ENCODE results near the gene GNMT.
A peak's percentile ranks its signal among the peaks of the same experiment; 100 is the strongest.
"Not testable (repeated sequence)": the region's sequence is repeated elsewhere in the genome, so short reads cannot be mapped to it uniquely, and the experiment has no call there.

Gene GNMT

DNA sequence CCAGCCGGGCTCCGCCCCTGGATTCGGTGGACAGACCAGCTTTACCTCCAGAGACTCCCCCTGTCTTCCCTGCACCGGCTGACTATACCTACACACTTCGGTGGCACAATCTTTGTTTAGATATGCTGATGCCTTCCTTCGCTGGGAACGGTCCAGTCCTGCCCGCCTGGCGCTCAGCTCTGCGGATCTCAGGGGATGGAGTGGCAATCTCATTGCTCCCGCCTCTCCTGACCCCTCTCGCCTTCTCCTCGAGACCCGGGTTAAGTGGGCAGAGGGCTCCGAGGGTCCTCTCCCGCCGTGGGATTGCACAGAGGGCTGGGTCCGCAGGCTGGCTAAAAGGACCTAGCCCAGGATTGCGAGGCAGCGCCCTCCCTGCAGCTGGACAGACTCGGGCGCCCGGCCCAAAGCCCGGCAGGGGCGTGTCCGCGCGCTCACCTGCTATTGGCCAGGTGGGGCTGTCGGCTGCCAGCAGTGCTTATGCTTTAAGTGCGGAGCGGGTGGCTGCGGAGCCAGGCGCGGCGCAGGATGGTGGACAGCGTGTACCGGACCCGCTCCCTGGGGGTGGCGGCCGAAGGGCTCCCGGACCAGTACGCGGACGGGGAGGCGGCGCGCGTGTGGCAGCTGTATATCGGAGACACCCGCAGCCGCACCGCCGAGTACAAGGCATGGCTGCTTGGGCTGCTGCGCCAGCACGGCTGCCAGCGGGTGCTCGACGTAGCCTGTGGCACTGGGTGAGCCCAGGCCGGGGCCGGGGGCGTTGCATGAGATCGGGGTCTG is at the start of gene GNMT:
TSS of gene GNMT (plus strand) at position 512 of the 777 bp plus-strand sequence. CDS start at position 526, 14 bp downstream.
- peak; percentile 46 for DNase-seq

DNA sequence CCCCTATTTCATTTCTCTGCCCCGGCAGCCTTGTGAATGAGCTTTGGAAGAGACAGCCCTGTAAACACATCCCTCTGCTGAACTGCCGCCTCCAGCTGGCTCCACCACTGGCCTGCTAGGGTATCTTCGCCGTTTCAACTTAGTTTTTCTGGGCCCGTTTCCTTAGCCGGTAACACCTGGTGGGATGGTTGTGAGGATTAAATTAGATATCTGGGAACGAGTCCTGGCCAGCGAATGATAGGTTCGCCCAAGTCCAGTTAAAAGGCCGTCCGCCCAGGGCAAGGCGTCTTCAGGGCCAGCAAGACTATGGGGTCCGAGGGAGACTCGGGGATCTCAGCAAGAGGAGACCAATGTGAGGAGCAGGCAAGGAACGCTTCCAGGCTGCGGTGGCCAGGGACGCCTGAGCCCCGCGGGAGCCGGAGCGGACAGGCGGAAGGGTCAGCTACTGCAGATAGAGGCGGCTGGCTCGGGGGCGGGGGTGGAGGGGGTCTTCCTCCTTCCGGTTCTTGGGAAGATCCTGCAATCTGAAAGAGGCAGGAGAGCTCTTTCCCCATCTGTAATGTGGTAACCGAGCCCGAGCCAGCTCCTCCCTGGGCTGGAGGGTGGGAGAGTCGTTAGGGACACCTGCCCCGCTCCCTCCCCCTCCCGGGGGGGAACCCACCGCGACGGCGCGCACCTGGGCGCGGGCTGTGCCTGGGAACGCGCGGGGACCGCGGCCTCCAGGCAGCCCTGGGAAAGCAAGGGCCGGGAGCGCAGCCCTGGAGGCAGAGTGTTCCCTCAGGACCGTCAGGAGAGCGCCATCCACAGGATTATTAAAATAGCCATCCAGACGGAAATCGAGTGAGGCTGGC is 49.2 kb upstream of the GNMT start:
- DNase-seq, result no peak

DNA sequence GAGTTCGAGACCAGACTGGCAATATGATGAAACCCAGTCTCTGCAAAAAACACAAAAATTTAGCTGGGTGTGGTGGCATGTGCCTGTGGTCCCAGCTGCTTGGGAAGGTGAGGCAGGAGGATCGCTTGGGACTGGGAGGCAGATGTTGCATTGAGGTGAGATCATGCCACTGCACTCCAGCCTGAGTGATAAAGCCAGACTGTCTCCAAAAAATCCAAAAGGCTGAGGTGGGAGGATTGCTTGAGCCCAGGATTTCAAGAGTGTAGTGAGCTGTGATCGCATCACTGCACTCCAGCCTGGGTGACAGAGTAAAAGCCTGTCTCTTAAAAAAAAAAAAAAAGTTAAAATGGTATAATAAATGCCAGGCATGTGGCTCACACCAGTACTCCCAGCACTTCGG is 46.0 kb upstream of the GNMT start:
- DNase-seq, result no peak

DNA sequence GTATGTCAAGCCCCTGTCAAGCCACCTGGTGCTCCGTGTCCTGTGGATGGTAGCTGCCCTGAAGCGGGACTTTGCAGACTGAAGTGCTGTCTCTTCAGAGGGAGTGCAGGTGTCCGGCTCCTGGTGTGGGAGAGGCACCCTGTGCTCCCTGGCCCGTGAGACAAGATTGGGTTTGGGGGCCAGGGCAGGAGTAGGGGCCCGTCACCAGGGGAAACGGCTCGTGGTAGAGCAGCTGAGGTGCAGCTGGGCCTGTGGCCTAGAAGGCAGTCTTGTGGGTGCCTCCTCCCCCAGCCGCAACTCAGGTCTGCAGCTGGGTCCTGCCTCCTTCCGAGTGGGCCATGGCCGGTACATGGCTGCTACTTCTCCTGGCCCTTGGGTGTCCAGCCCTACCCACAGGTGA is 44.8 kb upstream of the GNMT start, which contains the start of gene PTCRA:
TSS of gene PTCRA (plus strand) at position 322 of the 400 bp plus-strand sequence. CDS start at position 339, 17 bp downstream.
- DNase-seq, result no peak

DNA sequence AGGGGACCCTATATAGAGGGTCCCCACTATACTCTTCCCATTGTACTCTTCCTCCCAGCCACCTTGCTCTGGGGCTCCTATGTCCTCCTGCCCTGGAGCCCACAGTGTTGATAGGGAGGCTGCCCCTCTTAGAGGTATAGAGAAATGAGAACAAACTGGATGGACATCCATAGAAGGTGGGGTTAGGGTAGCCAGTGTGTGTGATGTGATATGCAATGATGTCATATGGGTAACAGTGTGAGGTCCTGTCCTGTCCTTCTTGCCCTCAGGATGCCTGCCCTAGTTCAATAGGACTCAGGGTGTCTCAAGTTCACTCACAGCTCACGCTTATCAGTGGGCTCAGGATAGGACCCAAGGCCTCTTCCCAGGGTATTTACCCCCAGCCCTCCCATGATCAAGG is 44.3 kb upstream of the GNMT start:
- no peak for DNase-seq

DNA sequence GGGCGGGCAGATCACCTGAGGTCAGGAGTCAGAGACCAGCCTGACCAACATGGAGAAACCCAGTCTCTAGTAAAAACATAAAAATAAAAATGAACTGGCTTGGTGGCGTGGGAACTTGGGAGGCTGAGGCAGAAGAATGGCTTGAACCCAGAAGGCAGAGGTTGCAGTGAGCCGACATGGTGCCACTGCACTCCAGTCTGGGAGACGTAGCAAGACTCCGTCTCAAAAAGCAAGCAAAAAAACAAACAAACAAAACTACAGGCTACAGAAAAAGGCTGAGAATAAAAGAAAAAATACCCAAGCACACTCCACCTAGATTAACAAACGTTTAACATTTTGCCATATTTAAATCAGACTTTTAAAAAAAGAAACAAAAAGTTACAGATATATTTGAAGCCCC is 38.8 kb upstream of the GNMT start:
- DNase-seq, result no peak

DNA sequence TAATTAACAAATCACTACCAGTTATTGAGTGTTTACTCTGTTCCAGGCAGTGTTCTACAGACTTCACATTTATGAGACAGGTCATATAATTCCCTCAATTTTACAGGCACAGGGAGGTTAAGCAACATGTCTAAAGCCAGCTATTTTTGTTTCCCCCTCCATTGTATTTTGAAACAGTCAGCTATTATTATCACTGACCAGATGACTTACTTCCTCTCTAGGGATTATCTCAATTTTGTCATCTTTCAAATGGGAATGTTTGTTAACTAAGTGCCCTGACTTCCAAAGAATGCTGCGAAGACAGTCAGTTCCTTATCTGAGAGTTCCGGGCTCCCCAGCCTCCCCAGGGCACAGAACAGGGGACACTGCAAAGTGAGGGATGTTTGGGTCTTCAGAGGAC is 36.9 kb upstream of the GNMT start:
- DNase-seq, result no peak

DNA sequence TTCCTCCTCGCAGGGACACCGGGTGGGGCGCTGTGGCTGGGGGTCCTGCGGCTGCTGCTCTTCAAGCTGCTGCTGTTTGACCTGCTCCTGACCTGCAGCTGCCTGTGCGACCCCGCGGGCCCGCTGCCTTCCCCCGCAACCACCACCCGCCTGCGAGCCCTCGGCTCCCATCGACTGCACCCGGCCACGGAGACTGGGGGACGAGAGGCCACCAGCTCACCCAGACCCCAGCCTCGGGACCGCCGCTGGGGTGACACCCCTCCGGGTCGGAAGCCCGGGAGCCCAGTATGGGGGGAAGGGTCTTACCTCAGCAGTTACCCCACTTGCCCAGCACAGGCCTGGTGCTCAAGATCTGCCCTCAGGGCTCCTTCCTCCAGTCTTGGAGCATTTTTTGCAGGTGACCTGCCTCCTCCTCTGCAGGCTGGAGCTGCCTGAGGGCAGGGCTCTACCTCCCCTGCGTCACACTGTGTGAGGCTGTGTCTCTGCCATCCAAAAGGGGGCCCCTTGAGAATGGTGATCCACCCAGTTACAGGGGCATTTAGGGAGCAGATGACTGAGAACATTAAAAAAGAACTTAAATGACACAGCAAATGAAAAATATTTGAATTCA is 35.2 kb upstream of the GNMT start:
- no peak for DNase-seq

DNA sequence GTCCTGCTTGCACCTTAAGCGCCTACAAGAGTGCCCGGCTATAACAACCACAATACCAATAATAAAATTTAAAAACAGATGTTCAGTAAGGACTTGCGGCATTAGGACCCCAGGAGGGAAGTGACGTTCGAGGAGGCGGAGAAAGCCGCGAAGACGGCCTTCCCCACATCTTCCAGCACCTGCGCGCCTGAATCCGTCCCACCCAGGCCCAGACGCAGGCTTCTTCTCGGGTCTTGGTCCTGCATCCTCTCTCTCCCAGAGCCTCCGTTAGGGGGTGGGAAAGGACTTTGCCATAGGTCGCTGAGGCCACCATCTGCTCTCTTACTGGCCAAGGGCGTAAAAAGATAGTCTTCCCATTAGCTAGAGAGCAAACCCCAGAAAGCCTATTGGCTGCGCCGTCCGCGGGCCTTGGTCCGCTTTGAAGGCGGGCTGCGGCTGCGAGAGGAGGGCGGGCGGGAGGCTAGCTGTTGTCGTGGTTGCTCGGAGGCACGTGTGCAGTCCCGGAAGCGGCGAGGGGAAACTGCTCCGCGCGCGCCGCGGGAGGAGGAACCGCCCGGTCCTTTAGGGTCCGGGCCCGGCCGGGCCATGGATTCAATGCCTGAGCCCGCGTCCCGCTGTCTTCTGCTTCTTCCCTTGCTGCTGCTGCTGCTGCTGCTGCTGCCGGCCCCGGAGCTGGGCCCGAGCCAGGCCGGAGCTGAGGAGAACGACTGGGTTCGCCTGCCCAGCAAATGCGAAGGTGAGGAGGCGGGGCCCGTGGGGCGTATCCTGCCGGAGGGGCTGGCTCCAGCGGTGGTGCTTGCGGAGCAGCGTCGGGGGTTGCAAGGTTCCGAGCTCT is 31.4 kb upstream of the GNMT start, which contains the start of gene CNPY3:
TSS of gene CNPY3 (plus strand) at position 495 of the 835 bp plus-strand sequence. CDS start at position 586, 91 bp downstream.
- DNase-seq, result peak; percentile 97

DNA sequence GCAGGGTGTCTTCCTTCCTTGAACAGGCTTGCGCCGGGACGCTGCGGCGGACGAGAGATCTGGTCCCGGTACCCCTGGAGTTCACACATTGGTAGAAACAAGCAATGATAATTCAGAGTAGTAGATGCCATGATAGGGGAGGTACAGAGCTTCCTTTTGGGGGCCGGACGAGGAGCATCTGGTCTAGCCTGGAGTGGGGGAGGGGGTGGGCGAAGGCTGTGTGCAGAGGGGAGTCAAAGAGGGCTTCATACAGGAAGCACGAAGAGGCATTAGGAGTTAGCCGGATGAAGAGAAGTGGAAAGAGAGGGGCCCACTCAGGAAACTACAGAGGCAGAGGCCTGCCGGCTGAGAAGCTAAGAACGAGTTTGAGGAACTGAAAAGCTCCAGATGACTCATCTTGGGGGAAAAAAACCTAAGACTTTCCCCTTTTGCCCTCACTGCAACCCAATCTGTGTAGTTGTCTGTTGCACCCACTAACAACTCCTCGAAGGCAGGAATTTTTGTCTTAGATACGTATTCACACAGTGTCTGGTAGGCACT is 30.7 kb upstream of the GNMT start:
- DNase-seq, result peak; percentile 54

DNA sequence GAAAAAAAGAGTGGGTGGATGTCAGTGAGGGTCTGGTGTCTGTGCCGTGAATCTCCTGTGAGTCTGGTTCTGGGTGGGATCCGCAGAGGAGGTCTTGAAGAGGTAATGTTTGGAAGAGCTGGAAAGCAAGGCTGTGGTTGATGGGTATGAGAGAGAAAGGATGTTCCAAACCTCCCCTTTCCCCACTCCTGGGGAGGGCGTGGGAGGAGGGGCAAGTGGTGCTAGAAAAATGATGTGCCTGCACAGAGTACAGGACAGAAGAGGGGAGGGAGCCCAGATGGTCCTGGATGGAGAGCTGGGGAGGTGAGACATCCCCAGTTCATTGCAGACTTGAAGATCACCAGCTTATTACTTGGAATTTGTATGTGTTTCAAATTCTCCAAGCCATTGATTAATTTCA is 28.1 kb upstream of the GNMT start:
- no peak for DNase-seq

DNA sequence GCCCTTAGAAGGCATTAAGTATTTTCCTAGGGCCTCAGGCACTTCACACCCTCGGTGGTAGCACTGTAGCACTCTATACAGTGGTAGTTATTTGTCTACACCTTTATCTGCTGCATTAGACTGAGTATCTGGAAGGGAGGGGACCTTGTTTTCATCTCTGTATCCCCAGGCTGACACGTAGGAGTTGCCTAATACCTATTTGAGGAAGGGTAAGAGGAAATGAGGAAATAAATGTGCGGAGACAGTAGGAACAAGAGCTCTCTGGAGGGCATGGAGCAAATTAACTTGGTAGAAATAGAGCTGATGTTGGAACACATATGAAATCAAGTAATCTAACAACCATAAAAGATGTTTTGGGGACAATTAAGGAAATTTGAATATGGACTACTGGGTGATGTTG is 27.3 kb upstream of the GNMT start:
- no peak for DNase-seq

DNA sequence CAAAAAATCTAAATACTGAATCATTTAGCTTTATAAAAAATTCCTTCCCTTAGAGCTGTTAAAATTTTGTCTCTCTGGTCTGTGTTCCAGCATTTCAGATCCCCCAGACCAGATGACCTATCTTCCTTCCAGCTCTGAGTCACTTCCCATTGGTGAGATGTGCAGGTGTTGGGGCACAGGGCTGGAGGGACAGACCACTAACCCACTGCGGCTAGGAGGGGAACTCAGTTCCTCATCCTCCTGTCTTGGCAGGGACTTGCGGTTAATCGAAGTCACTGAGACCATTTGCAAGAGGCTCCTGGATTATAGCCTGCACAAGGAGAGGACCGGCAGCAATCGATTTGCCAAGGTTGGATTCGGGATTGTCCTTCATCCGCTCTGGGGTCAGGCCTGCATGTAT is 25.2 kb upstream of the GNMT start:
- DNase-seq, result no peak

DNA sequence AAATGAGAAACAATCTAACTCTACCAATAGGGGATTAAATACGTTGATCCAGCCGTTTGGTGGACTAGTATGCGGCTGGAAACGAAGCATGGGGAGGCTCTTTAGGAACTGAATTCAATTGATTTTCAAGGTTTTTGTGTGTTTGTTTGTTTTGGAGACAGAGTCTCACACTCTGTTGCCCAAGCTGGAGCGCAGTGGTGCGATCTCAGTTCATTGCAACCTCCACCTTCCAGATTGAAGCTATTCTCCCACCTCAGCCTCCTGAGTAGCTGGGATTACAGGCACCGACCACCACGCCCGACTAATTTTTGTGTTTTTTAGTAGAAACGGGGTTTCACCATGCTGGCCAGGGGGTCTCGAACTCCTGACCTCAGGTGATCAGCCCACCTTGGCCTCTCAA is 24.2 kb upstream of the GNMT start:
- DNase-seq, result no peak

DNA sequence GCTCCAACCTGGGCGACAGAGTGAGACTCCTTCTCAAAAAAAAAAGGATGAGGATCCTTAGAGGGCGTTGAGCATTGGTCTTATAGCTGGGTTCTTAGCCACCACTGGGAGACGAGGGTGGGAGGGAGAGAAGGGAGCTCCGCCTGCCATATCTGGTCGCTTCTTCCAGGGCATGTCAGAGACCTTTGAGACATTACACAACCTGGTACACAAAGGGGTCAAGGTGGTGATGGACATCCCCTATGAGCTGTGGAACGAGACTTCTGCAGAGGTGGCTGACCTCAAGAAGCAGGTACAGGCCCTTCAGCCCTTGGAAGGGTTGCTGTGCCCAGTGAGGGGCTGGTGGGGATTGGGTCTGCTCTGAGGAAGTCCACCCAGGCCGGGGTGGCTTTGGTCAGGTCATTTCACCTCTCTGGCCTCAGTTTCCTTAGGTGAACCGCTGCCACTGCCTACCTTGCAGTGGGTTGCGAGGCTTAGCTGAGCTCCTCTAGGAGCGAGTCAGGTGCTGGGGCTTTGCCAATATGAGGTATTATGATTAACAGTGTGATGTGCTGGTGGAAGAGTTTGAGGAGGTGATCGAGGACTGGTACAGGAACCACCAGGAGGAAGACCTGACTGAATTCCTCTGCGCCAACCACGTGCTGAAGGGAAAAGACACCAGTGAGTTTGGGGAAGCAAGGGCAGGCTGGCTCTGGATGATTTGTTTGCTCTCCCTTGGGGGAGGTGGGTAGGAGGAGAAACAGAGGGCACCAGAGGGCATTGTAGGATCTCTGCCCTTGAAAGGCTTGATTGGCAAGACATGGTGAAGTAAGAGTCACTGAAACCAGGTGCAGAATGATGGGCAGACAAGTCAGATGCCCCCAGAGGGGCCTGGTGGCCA is 22.8 kb upstream of the GNMT start:
- DNase-seq, result no peak

DNA sequence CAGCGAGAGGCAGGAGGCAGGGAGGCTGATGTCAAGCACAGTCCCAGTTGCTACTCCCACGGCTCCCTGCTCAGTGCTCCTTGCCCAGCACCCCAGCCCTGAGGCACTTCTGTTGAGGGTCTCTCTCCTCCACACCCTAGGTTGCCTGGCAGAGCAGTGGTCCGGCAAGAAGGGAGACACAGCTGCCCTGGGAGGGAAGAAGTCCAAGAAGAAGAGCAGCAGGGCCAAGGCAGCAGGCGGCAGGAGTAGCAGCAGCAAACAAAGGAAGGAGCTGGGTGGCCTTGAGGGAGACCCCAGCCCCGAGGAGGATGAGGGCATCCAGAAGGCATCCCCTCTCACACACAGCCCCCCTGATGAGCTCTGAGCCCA is 22.1 kb upstream of the GNMT start:
- DNase-seq, result no peak

DNA sequence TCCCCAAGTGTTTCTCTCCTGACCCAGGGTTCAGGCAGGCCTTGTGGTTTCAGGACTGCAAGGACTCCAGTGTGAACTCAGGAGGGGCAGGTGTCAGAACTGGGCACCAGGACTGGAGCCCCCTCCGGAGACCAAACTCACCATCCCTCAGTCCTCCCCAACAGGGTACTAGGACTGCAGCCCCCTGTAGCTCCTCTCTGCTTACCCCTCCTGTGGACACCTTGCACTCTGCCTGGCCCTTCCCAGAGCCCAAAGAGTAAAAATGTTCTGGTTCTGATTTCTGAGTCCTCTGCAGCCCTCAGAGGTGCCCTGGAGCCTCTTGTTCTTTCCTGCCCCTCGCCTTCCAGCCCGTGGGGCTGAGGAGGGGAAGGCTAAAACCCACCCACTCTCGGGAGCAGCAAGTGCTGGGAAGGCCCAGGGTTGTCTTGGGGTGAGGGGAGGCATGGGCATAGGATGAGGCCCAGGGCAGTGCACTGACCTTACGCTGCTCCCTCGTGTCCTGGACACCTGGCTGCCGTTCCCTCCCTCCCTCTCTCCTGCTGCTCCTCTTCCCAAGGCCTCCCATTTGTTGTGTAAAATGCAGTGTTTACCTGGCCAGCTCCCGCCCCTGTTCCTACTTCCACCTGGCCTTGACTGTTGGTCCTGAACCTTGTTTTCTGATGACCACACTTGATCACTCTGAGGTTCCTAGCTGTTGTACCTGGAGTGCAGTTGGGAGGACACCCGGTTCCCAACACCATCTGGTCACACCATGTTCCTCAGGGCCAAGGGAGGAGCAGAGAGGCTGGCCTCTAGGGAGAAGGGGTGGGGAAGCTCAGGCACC is 21.4 kb upstream of the GNMT start:
- no peak for DNase-seq

DNA sequence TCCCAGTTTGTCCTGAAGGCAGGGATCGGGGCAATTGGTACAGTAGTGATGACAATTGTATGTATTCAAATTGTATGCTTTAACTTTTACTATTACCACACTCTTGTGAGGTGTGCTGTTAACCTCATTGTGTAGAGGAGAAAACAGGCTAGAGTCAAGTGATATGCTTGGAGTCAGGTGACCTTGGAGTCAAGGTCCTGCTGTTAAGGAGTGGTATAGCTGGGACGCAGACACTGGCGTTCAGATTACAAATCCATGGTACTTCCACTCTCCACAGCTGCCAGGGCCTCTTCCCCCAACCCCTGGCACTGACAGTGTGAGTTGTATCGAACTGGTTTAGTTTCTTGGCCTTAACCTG is 20.8 kb upstream of the GNMT start:
- no peak for DNase-seq

DNA sequence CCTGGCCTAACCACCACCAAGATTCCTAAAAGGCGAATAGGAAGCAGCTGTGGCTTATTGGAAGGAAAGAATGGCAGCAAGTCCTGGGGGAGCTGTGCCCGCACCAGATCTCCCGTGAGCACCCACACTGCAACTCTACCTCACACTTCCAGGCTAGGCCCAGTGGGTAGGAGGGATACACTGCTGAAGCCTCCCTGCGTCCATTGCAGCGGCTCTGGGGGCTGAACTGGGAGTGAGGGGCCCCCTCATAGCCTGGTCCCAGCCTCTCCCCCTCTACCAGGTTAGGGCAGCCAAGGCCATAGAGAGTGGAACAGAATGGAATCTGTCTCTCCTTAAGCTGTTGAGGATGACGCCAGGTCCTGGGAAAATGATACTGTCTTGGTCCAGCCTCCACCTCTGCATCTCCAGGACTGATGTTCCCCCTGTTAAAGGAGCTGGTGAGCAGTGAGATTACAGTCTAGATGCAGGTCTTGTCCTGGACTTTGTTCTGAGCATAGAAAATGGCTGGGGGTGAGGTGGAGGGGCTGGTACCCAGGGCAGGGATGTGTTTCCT is 20.0 kb upstream of the GNMT start:
- no peak for DNase-seq

DNA sequence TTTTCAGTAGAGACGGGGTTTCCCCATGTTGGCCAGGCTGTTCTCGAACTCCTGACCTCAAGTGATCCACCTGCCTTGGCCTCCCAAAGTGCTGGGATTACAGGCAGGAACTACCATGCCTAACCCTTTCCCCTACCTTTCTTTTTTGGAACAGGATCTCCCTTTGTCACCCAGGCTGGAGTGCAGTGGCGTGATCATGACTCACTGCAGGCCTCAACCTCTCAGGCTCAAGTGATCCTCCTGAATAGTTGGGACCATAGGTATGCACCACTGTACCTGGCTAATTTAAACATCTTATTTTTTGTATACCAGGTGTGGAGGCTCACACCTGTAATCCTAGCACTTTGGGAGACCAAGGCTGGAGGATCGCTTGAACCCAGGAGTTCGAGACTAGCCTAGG is 19.2 kb upstream of the GNMT start:
- not testable (repeated sequence) for DNase-seq
